ENCODE data around the gene XRCC3. TPM values are rescaled to one million over a fixed set of nuclear protein-coding genes. Genes with fewer than 3 reads are reported as not detected.
"Not testable (repeated sequence)": the region's sequence is repeated elsewhere in the genome, so short reads cannot be mapped to it uniquely, and the experiment has no call there.

XRCC3 gene
- total and polyA plus RNA-seq, 2 experiments from 2014 or later: 20.4 to 72.9 TPM

- TF ChIP-seq STAT1 (IDR thresholded peaks at IDR 0.05; ENCODE audit: unreplicated experiment): no peak
- no peak for TF ChIP-seq ZNF114 (CRISPR knock-in tag; IDR thresholded peaks at IDR 0.05)
- Histone ChIP-seq H3K27me3 (ENCODE audit: insufficient read depth) (no peaks in the 10 kb centered on the region), H3F3A (replicated peaks; ENCODE audit: low read depth) (peaks cover 10% of the 10 kb centered on the region), H3K79me2 (replicated peaks; ENCODE audit: insufficient read depth) (peaks cover 20% of the 10 kb centered on the region), H3K4me2 (no peak overlapping the region), H3K4me3 (no peak overlapping the region), H4K20me1 (replicated peaks; ENCODE audit: insufficient read depth) (peaks cover 16% of the 10 kb centered on the region), H3K36me3 (ENCODE audit: insufficient read depth) (peaks cover 17% of the 10 kb centered on the region; the same call in 1 of the 2 replicates), H3K9me2 (ENCODE audit: insufficient read depth) (no peaks in the 10 kb centered on the region), H3K27ac (ENCODE audit: low read depth) (no peak overlapping the region), H2AFZ (no peak overlapping the region), H3K4me1 (ENCODE audit: insufficient read depth) (peaks cover 6% of the 10 kb centered on the region; the same call in 1 of the 2 replicates)
- DNase-seq (ENCODE audit: low spot score): no peak
- ATAC-seq: no peak
- H3K4me1 Mint-ChIP-seq: peaks cover 22% of the 10 kb centered on the region
- peaks cover 43% of the 10 kb centered on the region for H3K36me3 Mint-ChIP-seq (ENCODE audit: low read depth)
- no peak overlapping the region for H3K4me3 Mint-ChIP-seq
- H3K27me3 Mint-ChIP-seq (ENCODE audit: insufficient read depth, low read depth, poor library complexity): peaks cover 16% of the 10 kb centered on the region
- H3K27ac Mint-ChIP-seq: no peak overlapping the region
- H3K9me3 Mint-ChIP-seq: no peaks in the 10 kb centered on the region
Observed at GRCh38 chr14:103692159-103692558, 23.1 kb downstream of the XRCC3 start.

DNA sequence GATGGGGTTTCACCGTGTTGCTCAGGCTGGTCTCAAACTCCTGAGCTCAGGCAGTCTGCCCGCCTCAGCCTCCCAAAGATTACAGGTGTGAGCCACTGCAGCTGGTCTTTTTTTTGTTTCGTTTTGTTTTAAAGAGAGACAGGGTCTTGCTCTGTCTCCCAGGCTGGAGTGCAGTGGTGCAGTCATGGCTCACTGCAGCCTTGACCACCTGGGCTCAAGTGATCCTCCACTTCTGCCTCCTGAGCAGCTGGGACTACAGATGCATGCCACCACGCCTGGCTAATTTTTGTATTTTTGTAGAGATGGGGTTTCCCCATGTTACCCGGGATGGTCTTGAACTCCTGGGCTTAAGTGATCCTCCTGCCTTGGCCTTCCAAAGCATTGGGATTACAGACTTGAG is 23.6 kb downstream of the XRCC3 start:
- Histone ChIP-seq H4K20me1 (replicated peaks; ENCODE audit: insufficient read depth) (peaks cover 13% of the 10 kb centered on the region), H3K79me2 (replicated peaks; ENCODE audit: insufficient read depth) (peaks cover 25% of the 10 kb centered on the region), H3K36me3 (ENCODE audit: insufficient read depth) (peaks cover 22% of the 10 kb centered on the region; the same call in 1 of the 2 replicates)
- H3K4me3 Mint-ChIP-seq; H3F3A ChIP-seq (replicated peaks; ENCODE audit: low read depth); H3K9me3 Mint-ChIP-seq; H3K4me3 ChIP-seq; H3K27ac ChIP-seq (ENCODE audit: low read depth); H3K27me3 ChIP-seq (ENCODE audit: insufficient read depth); H3K9me2 ChIP-seq (ENCODE audit: insufficient read depth); ATAC-seq; H3K4me2 ChIP-seq; H2AFZ ChIP-seq; H3K27ac Mint-ChIP-seq; H3K4me1 ChIP-seq (ENCODE audit: insufficient read depth); DNase-seq (ENCODE audit: low spot score): not testable (repeated sequence)
- H3K36me3 Mint-ChIP-seq (ENCODE audit: low read depth): peaks cover 47% of the 10 kb centered on the region; the same call in 2 of the 3 replicates
- H3K4me1 Mint-ChIP-seq: peaks cover 17% of the 10 kb centered on the region
- H3K27me3 Mint-ChIP-seq (ENCODE audit: insufficient read depth, low read depth, poor library complexity): peaks cover 12% of the 10 kb centered on the region

DNA sequence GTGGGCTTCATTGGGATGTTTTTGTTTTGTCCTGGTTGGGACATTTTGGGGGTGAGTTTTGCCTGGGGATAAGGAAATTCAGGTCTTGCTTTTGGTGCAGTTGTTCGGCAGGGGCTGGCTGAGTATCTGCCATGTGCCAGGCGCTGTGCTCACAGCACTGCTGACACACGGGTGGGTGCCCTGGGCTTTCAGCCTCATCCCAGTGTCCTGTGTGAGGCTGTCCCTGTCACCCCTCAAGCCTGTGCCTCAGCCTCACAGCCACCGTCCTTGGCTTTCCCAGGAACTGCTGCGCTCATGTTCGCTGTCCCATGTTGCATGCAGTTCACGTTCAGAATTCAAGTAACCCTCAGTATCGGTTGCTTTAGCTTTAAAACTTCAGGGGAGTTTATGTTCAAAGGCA is 24.9 kb downstream of the XRCC3 start:
- H3K79me2 ChIP-seq (replicated peaks; ENCODE audit: insufficient read depth): peaks cover 32% of the 10 kb centered on the region
- H3K9me3 Mint-ChIP-seq: no peaks in the 10 kb centered on the region
- H3K4me3 Mint-ChIP-seq: no peak overlapping the region
- ATAC-seq (no peak), DNase-seq (ENCODE audit: low spot score) (no peak)
- H3K27ac Mint-ChIP-seq: no peak overlapping the region
- H3K27me3 ChIP-seq (ENCODE audit: insufficient read depth): no peaks in the 10 kb centered on the region
- H3K4me1 ChIP-seq (ENCODE audit: insufficient read depth): no peaks in the 10 kb centered on the region
- no peak overlapping the region for H3K4me3 ChIP-seq
- H2AFZ ChIP-seq: no peak overlapping the region
- peaks cover 7% of the 10 kb centered on the region for H3F3A ChIP-seq (replicated peaks; ENCODE audit: low read depth)
- H3K36me3 Mint-ChIP-seq (ENCODE audit: low read depth): peaks cover 51% of the 10 kb centered on the region
- H3K4me2 ChIP-seq: no peak overlapping the region
- peaks cover 5% of the 10 kb centered on the region for H3K27me3 Mint-ChIP-seq (ENCODE audit: insufficient read depth, low read depth, poor library complexity)
- peaks cover 17% of the 10 kb centered on the region for H4K20me1 ChIP-seq (replicated peaks; ENCODE audit: insufficient read depth)
- H3K4me1 Mint-ChIP-seq: peaks cover 4% of the 10 kb centered on the region
- H3K36me3 ChIP-seq (ENCODE audit: insufficient read depth): peaks cover 28% of the 10 kb centered on the region
- H3K27ac ChIP-seq (ENCODE audit: low read depth): no peak overlapping the region
- H3K9me2 ChIP-seq (ENCODE audit: insufficient read depth): no peaks in the 10 kb centered on the region
- TF ChIP-seq NANOG (IDR thresholded peaks at IDR 0.05; ENCODE audit: borderline replicate concordance) (no peak), CTCF (conservative IDR thresholded peaks at IDR 0.05; ENCODE audit: low read depth in 2 of 2) (no peak), EZH2phosphoT487 (IDR thresholded peaks at IDR 0.05; ENCODE audit: unreplicated experiment) (no peak), ZNF331 (CRISPR knock-in tag; IDR thresholded peaks at IDR 0.05; ENCODE audit: low read depth) (no peak), CREB1 (CRISPR knock-in tag; IDR thresholded peaks at IDR 0.05; ENCODE audit: low read depth) (no peak), STAT1 (IDR thresholded peaks at IDR 0.05; ENCODE audit: unreplicated experiment) (no peak), ZNF114 (CRISPR knock-in tag; IDR thresholded peaks at IDR 0.05) (no peak), EZH2 (IDR thresholded peaks at IDR 0.05; ENCODE audit: low read depth, unreplicated experiment) (no peak), JUNB (IDR thresholded peaks at IDR 0.05; ENCODE audit: unreplicated experiment) (no peak), POLR2AphosphoS5 (IDR thresholded peaks at IDR 0.05; ENCODE audit: low read depth) (no peak)
- TF ChIP-seq, protein P1, sequence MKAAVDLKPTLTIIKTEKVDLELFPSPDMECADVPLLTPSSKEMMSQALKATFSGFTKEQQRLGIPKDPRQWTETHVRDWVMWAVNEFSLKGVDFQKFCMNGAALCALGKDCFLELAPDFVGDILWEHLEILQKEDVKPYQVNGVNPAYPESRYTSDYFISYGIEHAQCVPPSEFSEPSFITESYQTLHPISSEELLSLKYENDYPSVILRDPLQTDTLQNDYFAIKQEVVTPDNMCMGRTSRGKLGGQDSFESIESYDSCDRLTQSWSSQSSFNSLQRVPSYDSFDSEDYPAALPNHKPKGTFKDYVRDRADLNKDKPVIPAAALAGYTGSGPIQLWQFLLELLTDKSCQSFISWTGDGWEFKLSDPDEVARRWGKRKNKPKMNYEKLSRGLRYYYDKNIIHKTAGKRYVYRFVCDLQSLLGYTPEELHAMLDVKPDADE (IDR thresholded peaks at IDR 0.05): no peak
- TF ChIP-seq, protein P2, sequence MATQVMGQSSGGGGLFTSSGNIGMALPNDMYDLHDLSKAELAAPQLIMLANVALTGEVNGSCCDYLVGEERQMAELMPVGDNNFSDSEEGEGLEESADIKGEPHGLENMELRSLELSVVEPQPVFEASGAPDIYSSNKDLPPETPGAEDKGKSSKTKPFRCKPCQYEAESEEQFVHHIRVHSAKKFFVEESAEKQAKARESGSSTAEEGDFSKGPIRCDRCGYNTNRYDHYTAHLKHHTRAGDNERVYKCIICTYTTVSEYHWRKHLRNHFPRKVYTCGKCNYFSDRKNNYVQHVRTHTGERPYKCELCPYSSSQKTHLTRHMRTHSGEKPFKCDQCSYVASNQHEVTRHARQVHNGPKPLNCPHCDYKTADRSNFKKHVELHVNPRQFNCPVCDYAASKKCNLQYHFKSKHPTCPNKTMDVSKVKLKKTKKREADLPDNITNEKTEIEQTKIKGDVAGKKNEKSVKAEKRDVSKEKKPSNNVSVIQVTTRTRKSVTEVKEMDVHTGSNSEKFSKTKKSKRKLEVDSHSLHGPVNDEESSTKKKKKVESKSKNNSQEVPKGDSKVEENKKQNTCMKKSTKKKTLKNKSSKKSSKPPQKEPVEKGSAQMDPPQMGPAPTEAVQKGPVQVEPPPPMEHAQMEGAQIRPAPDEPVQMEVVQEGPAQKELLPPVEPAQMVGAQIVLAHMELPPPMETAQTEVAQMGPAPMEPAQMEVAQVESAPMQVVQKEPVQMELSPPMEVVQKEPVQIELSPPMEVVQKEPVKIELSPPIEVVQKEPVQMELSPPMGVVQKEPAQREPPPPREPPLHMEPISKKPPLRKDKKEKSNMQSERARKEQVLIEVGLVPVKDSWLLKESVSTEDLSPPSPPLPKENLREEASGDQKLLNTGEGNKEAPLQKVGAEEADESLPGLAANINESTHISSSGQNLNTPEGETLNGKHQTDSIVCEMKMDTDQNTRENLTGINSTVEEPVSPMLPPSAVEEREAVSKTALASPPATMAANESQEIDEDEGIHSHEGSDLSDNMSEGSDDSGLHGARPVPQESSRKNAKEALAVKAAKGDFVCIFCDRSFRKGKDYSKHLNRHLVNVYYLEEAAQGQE (IDR thresholded peaks at IDR 0.05; ENCODE audit: unreplicated experiment): no peak

Measured in GM23338 (cell line).